Mesendoderm (in vitro differentiated cells): ENCODE measurements around the gene AREL1.

Experiments used
- DNase-seq: peaks from one replicate; pipeline ENCODE4 v3.0.0; 2013
- H2AK5ac ChIP-seq: 2 replicates; pipeline ENCODE4 v1.6.1; 2013; ENCODE audit warnings: low read length, inconsistent platforms
- H2BK120ac ChIP-seq: 2 replicates; pipeline ENCODE4 v1.6.1; 2013; ENCODE audit warnings: low read depth, mild to moderate bottlenecking, low read length, moderate library complexity, mixed read lengths
- H2BK15ac ChIP-seq: replicated peaks from 2 replicates; pipeline ENCODE4 v1.6.1; 2013; ENCODE audit warnings: low read depth, mild to moderate bottlenecking, moderate library complexity
- H2BK5ac ChIP-seq: 2 replicates; pipeline ENCODE4 v1.6.1; 2013; ENCODE audit warnings: low read length, inconsistent platforms
- H3K18ac ChIP-seq: 2 replicates; pipeline ENCODE4 v1.6.1; 2013; ENCODE audit warnings: mild to moderate bottlenecking, low read length, mixed read lengths
- H3K23ac ChIP-seq: one replicate; pipeline ENCODE4 v1.6.1; 2013; ENCODE audit warnings: low read length
- H3K27ac ChIP-seq: 2 replicates; pipeline ENCODE4 v1.5.1; 2013; ENCODE audit warnings: low read depth, mild to moderate bottlenecking, inconsistent platforms, low read length, moderate library complexity
- H3K27me3 ChIP-seq: 2 replicates; pipeline ENCODE4 v1.6.1; 2013; ENCODE audit warnings: low read length, control low read depth, mild to moderate bottlenecking, inconsistent platforms; ENCODE audit not compliant: insufficient read depth, poor library complexity
- H3K36me3 ChIP-seq: 2 replicates; pipeline ENCODE4 v1.6.1; 2013; ENCODE audit warnings: low read length, inconsistent platforms; ENCODE audit not compliant: control insufficient read depth, insufficient read depth
- H3K4ac ChIP-seq: one replicate; pipeline ENCODE4 v1.6.1; 2013; ENCODE audit warnings: low read depth, mild to moderate bottlenecking, low read length, moderate library complexity
- H3K4me1 ChIP-seq: 2 replicates; pipeline ENCODE4 v1.6.1; 2013; ENCODE audit warnings: low read depth, low read length, inconsistent platforms; ENCODE audit not compliant: control insufficient read depth
- H3K4me2 ChIP-seq: 2 replicates; pipeline ENCODE4 v1.6.1; 2013; ENCODE audit warnings: low read length
- H3K4me3 ChIP-seq: 2 replicates; pipeline ENCODE4 v1.5.1; 2013; ENCODE audit warnings: mild to moderate bottlenecking, low read length
- H3K56ac ChIP-seq: one replicate; pipeline ENCODE4 v1.6.1; 2013; ENCODE audit warnings: low read length
- H3K79me1 ChIP-seq: 2 replicates; pipeline ENCODE4 v1.6.1; 2013; ENCODE audit warnings: low read length, inconsistent platforms
- H3K79me2 ChIP-seq: 2 replicates; pipeline ENCODE4 v1.6.1; 2013; ENCODE audit warnings: mild to moderate bottlenecking, low read length; ENCODE audit not compliant: control insufficient read depth, insufficient read depth
- H3K9ac ChIP-seq: 2 replicates; pipeline ENCODE4 v1.6.1; 2013; ENCODE audit warnings: low read length, inconsistent platforms
- H4K5ac ChIP-seq: one replicate; pipeline ENCODE4 v1.6.1; 2013; ENCODE audit warnings: low read length
- H4K8ac ChIP-seq: one replicate; pipeline ENCODE4 v1.6.1; 2013; ENCODE audit warnings: low read depth, mild to moderate bottlenecking, control low read depth, low read length, moderate library complexity
- WGBS: extraction: QIAGEN DNeasy Blood & Tissue Kit; methylation state at CpG from one replicate; pipeline ENCODE4 v1.1.7; 2013; ENCODE audit warnings: low lambda C conversion rate, missing lambda C conversion rate; ENCODE audit not compliant: insufficient coverage; ENCODE audit errors: extremely low coverage; 5-methylcytosine and 5-hydroxymethylcytosine counted together

Gene AREL1

DNA sequence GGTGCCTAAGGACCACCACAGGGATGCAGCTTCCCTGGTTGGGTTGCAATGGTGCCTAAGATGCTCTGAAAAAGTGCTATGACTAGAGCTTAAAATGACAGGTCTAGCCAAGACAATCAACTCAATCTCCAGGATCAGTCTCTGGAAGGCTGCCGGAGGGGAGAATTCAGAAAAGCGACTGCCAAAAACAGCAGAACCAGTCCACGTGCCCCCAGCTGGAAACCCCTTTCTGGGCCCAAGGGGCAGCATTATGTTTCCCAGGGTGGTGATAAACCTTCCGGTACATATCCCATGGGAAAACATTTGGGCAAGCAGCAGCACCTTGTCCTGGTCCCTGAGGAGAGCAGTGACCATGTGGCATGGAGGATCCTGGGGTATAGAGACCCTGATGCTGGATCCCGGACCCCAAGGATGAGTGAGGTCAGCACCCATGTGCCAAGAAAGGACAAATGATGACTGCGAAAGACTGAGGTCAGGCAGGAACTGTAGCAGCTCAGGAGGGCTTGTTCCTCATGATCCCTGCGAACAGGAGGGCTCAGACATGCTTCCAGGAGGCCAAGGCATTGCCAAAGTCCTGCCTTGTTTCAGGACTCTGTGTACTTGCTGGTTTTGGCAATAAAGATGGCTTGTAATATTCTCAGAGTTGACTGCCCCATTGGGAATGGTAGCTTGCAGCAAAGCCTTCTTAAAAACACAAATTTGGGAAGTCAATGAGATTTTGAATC is 51.0 kb downstream of the AREL1 start:
- peaks cover 5% of the 10 kb centered on the region for H3K36me3 ChIP-seq
- no peak overlapping the region for H2AK5ac ChIP-seq
- H3K79me1 ChIP-seq: no peaks in the 10 kb centered on the region
- DNase-seq: no peak
- H4K5ac ChIP-seq: no peak overlapping the region
- no peaks in the 10 kb centered on the region for H3K4me1 ChIP-seq
- H3K4me2 ChIP-seq: no peak overlapping the region
- no peak overlapping the region for H3K23ac ChIP-seq
- H3K56ac ChIP-seq: no peak overlapping the region
- no peak overlapping the region for H3K27ac ChIP-seq
- no peak overlapping the region for H2BK120ac ChIP-seq
- H3K79me2 ChIP-seq: no peaks in the 10 kb centered on the region
- WGBS: no CpG with 5 or more reads among the region's 7 CpGs
- H3K18ac ChIP-seq: no peak overlapping the region
- H2BK15ac ChIP-seq: no peak overlapping the region
- no peak overlapping the region for H3K9ac ChIP-seq
- H4K8ac ChIP-seq: no peak overlapping the region
- no peaks in the 10 kb centered on the region for H3K27me3 ChIP-seq
- H2BK5ac ChIP-seq: no peak overlapping the region
- no peak overlapping the region for H3K4me3 ChIP-seq
- no peak overlapping the region for H3K4ac ChIP-seq

DNA sequence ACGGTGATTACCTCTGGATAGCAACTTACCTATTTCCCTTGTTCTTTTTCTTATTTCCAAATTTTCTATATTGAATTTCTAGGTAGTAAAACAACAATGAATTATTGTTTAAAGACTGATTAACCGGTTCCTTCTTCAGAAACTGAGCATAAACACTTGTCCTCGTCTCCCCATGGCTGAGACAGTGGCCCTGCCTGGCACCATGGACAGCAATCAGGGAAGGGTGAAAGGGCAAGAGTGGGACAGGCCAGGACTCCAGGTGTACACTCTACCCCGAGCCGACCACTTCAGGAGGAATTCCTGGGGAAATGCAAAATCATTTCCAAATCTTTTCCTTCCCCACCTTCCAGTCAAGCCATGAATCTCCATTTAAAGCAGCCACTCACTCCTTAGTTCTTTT is 52.0 kb downstream of the AREL1 start:
- Histone ChIP-seq H2BK5ac (no peak overlapping the region), H3K4ac (no peak overlapping the region), H4K8ac (no peak overlapping the region), H3K27me3 (no peaks in the 10 kb centered on the region), H2BK15ac (no peak overlapping the region), H3K36me3 (peaks cover 5% of the 10 kb centered on the region), H3K27ac (no peak overlapping the region), H3K23ac (no peak overlapping the region), H3K4me1 (no peaks in the 10 kb centered on the region), H3K79me2 (no peaks in the 10 kb centered on the region), H3K56ac (no peak overlapping the region), H3K4me2 (no peak overlapping the region), H3K79me1 (no peaks in the 10 kb centered on the region), H3K18ac (no peak overlapping the region), H2BK120ac (no peak overlapping the region), H2AK5ac (no peak overlapping the region), H3K4me3 (no peak overlapping the region), H3K9ac (no peak overlapping the region), H4K5ac (no peak overlapping the region)
- no peak for DNase-seq
- WGBS: no CpG with 5 or more reads among the region's 5 CpGs

DNA sequence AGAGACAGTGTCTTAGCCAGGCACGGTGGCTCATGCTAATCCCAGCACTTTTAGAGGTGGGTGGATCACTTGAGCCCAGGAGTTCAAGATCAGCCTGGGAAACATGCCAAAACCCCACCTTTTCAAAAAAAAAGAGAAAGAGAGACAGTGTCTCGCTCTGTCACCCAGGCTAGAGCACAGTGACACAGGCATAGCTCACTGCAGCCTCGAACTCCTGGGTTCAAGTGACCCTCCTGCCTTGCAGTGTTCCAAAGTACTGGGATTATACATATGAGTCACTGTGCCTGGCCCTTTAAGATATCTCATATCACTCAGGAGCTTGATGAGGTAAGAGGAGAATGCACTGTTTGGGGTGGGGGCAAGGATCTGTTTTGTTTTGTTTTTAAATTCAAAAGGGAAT is 52.7 kb downstream of the AREL1 start:
- no peak overlapping the region for H2AK5ac ChIP-seq

DNA sequence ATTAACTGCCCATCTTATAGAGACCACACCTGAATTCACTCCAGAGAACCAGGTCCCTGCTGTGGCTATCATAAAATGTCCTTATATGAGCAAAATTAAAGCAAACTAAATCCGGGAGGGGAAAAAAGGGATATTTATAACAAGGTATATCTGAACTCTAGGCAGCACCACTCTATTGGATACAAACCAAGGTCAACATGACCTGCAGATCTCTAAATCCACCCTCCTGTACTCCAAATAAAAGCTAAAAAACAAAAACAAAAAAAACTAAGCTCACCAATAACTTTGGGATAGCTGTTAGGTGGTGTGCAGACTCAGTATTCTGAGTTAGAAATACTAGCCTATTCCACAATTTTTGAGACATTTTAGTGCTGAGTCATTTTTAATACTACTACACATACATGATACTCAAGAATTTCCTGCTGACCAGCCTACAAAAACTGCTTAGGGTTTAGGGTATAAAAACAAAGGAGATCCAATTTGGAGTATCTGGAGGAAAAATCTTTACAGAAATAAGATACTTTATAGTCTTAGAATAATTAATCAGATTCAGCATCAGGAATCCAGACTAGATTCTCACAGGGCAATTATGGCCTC is 54.2 kb downstream of the AREL1 start:
- Histone ChIP-seq H3K79me1 (no peaks in the 10 kb centered on the region), H4K8ac (no peak overlapping the region), H4K5ac (no peak overlapping the region), H3K9ac (no peak overlapping the region), H3K4me3 (no peak overlapping the region), H3K4me2 (no peak overlapping the region), H3K36me3 (peaks cover 4% of the 10 kb centered on the region), H3K79me2 (no peaks in the 10 kb centered on the region), H3K4ac (no peak overlapping the region), H3K56ac (no peak overlapping the region), H3K27ac (no peak overlapping the region), H2BK15ac (no peak overlapping the region), H2BK5ac (no peak overlapping the region), H3K23ac (no peak overlapping the region), H3K27me3 (no peaks in the 10 kb centered on the region), H3K4me1 (peaks cover 2% of the 10 kb centered on the region), H2BK120ac (no peak overlapping the region), H2AK5ac (no peak overlapping the region), H3K18ac (no peak overlapping the region)
- DNase-seq: no peak
- WGBS: no CpG with 5 or more reads among the region's 1 CpG

More for the DNA sequence above, 52.7 kb downstream of the AREL1 start:
- H3K9ac ChIP-seq: no peak overlapping the region
- DNase-seq: no peak
- WGBS: no CpG with 5 or more reads among the region's 3 CpGs
- H3K23ac ChIP-seq: no peak overlapping the region
- H3K4me2 ChIP-seq: no peak overlapping the region
- H3K27me3 ChIP-seq: no peaks in the 10 kb centered on the region
- no peak overlapping the region for H3K27ac ChIP-seq
- no peak overlapping the region for H4K5ac ChIP-seq
- H2BK120ac ChIP-seq: no peak overlapping the region
- H4K8ac ChIP-seq: no peak overlapping the region
- H3K4me1 ChIP-seq: no peaks in the 10 kb centered on the region
- no peaks in the 10 kb centered on the region for H3K79me2 ChIP-seq
- H2BK15ac ChIP-seq: no peak overlapping the region
- H3K4ac ChIP-seq: no peak overlapping the region
- no peak overlapping the region for H2BK5ac ChIP-seq
- no peak overlapping the region for H3K18ac ChIP-seq
- no peaks in the 10 kb centered on the region for H3K79me1 ChIP-seq
- H3K4me3 ChIP-seq: no peak overlapping the region
- peaks cover 5% of the 10 kb centered on the region for H3K36me3 ChIP-seq
- no peak overlapping the region for H3K56ac ChIP-seq

DNA sequence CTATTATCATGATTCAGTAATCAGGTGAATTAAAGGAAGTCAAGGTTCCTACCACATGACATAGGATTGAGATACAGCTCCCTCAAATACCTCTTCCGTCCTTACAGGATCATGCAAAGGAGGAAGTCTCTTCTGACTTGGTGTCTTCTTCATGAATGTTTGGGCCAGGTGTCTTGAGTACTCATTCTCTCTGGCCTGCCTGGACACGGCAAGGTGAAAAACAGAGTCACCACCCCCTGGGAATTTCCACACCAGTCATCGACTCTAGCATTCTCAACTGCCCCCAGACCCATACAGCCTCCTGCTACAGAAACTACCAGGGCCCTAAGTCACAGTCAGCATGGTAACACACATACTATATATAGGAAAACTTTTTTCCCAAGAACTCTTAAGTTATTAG is 55.9 kb downstream of the AREL1 start:
- Histone ChIP-seq H3K4me1 (peaks cover 3% of the 10 kb centered on the region), H3K4me3 (no peak overlapping the region), H4K5ac (no peak overlapping the region), H3K79me1 (no peaks in the 10 kb centered on the region), H3K56ac (no peak overlapping the region), H3K27me3 (no peaks in the 10 kb centered on the region), H4K8ac (no peak overlapping the region), H3K18ac (no peak overlapping the region), H3K79me2 (no peaks in the 10 kb centered on the region), H3K4me2 (no peak overlapping the region), H3K4ac (no peak overlapping the region), H2BK5ac (no peak overlapping the region), H3K9ac (no peak overlapping the region), H2BK120ac (no peak overlapping the region), H3K36me3 (no peaks in the 10 kb centered on the region), H3K23ac (no peak overlapping the region), H2AK5ac (no peak overlapping the region), H2BK15ac (no peak overlapping the region), H3K27ac (no peak overlapping the region)
- no CpG with 5 or more reads among the region's 3 CpGs for WGBS
- DNase-seq: no peak
